Activated CD8-positive, alpha-beta memory T cell treated with anti-CD3 and anti-CD28 coated beads for 24 hours (primary cell): Measurements from ENCODE around the gene AKNAD1.

ENCODE experiments used
- DNase-seq: peaks from one replicate; pipeline ENCODE4 v3.0.0-alpha.2; 2020

AKNAD1 gene

DNA sequence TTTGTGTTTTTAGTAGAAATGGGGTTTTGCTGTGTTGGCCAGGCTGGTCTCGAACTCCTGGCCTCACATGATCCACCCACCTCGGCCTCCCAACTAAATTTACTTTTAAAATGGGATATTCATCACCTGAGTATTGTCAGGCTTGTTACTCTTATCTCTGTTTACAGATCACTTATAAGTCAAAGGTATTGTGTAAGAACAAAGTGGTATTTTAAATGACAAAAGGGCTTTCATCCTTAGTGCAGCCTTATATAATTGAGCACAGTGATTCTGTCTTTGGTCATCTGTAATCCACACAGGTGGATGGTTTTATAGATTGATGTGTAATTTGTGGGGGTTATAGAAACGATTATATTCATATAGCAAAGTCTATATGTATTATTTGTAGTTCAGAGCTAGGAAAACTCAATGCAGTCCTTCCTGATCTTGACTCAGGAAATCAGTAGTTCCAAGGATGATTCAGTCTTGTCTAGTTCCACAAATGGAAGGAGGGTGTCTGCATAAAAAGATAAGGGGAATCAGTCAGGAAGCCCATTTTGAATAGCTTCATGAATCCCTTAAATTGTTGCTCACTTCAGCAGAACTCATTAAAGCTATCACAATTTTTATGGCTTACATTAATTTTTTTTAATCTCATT is 75.8 kb downstream of the AKNAD1 start:
- DNase-seq = no peak

- DNase-seq = no peak
Measured at GRCh38 chr1:108779455-108779854, 77.4 kb downstream of the AKNAD1 start.

DNA sequence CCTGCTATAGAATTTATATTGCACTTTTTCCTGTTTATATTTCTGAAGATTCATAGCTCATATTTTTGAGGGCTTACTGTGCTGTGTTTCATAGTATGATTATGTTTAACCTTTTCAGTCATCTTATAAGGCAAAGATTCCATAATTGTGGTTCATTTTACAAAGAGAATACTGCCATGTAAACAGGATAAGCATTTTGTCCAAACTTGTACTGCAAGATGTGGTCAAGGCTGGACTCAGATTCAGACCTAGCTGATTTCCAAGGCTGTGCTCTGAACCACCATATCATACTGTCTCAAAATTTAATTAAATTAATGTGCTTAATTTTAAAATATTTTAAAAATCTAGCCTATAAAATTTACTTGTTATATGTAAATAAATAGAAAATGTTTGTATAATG is 79.1 kb downstream of the AKNAD1 start:
- DNase-seq = no peak

DNA sequence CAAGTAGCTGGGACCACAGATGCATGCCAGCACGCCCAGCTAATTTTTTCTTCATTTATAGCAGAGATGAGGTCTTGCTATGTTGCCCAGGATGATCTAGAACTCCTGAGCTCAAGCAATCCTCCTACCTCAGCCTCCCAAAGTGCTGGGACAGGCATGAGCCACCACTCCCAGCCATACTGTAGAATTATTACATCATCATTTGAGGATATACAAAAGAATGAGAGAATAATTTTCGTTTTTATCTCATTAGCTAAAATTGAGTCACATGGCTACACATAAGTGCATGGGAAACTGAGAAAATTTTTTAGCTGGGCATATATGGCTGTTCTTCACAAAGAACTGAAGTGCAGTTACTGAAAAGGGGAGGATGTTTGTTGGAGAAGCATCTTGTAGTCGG is 89.2 kb downstream of the AKNAD1 start:
- no peak for DNase-seq

- no peak for DNase-seq
Measured at GRCh38 chr1:108767115-108767514, 89.8 kb downstream of the AKNAD1 start.
